K562 (cell line): ENCODE results near the gene RFC5. TPM values are rescaled to one million over a fixed set of nuclear protein-coding genes. Genes with fewer than 3 reads are reported as not detected.

ENCODE experiments used
- BACH1 ChIP-seq: fragments of 200-800 bp; sonication (Bioruptor generic); IDR thresholded peaks from 2 replicates; pipeline ENCODE4 v1.6.1; 2016; ENCODE audit warnings: missing genetic modification characterization, missing compliant biosample characterization
- BRF2 ChIP-seq: IDR thresholded peaks from 3 replicates; pipeline ENCODE4 v1.6.1; 2011; ENCODE audit warnings: borderline replicate concordance, mild to moderate bottlenecking; ENCODE audit not compliant: insufficient read length, insufficient read depth
- CHCHD3 ChIP-seq: fragments of 250-450 bp; sonication (Bioruptor Pico); IDR thresholded peaks from 2 replicates; pipeline ENCODE4 v2.1.2; 2022; ENCODE audit warnings: mild to moderate bottlenecking
- CTBP1 ChIP-seq: fragments of 450-650 bp; IDR thresholded peaks from 2 replicates; pipeline ENCODE4 v1.6.1; 2016; ENCODE audit warnings: borderline replicate concordance
- EP400 ChIP-seq: fragments of 450-650 bp; IDR thresholded peaks from 2 replicates; pipeline ENCODE4 v1.6.1; 2017; ENCODE audit warnings: antibody characterized with exemption, mild to moderate bottlenecking, moderate library complexity
- GABPA ChIP-seq: fragments of 200-800 bp; sonication (Bioruptor generic); conservative IDR thresholded peaks from 2 replicates; pipeline ENCODE4 v1.6.1; 2016; ENCODE audit warnings: low read depth, missing genetic modification characterization, missing compliant biosample characterization
- HCFC1 ChIP-seq: IDR thresholded peaks from 2 replicates; pipeline ENCODE4 v1.6.1; 2012; ENCODE audit warnings: low read depth, low read length, improper control_type of control experiment
- HDAC2 ChIP-seq: fragments of 450-650 bp; IDR thresholded peaks from 2 replicates; pipeline ENCODE4 v1.6.1; 2016; ENCODE audit warnings: mild to moderate bottlenecking
- HES1 ChIP-seq: fragments of 450-650 bp; IDR thresholded peaks from 2 replicates; pipeline ENCODE4 v1.6.1; 2016; ENCODE audit warnings: low read depth, mild to moderate bottlenecking, moderate library complexity
- HMG20B ChIP-seq: fragments of 250-450 bp; sonication (Bioruptor Pico); IDR thresholded peaks from 2 replicates; pipeline ENCODE4 v1.5.0; 2021; ENCODE audit warnings: mild to moderate bottlenecking
- MTA1 ChIP-seq: fragments of 450-650 bp; IDR thresholded peaks from 2 replicates; pipeline ENCODE4 v1.6.1; 2017; ENCODE audit warnings: borderline replicate concordance
- PHF8 ChIP-seq: fragments of 200-600 bp; sonication (generic); IDR thresholded peaks from 2 replicates; pipeline ENCODE4 v1.6.1; 2012; ENCODE audit warnings: mixed run types, mild to moderate bottlenecking, inconsistent platforms, low read length, moderate library complexity, borderline replicate concordance
- PHTF2 ChIP-seq: fragments of 250-450 bp; sonication (Bioruptor Pico); IDR thresholded peaks from 2 replicates; pipeline ENCODE4 v1.5.0; 2021; ENCODE audit warnings: mild to moderate bottlenecking
- POLR2G ChIP-seq: fragments of 200-400 bp; formaldehyde crosslinking; IDR thresholded peaks from 2 replicates; pipeline ENCODE4 v1.6.1; 2017; ENCODE audit warnings: low read depth, mild to moderate bottlenecking, antibody characterized with exemption, low read length, moderate library complexity
- PPARD ChIP-seq: fragments of 250-450 bp; sonication (Bioruptor Pico); IDR thresholded peaks from 2 replicates; pipeline ENCODE4 v1.8.0; 2022; ENCODE audit warnings: inconsistent platforms, mild to moderate bottlenecking, moderate library complexity
- RBBP5 ChIP-seq: fragments of 200-600 bp; sonication (generic); IDR thresholded peaks from 2 replicates; pipeline ENCODE4 v1.6.1; 2012; ENCODE audit warnings: borderline replicate concordance, mild to moderate bottlenecking, low read length, control low read depth, inconsistent platforms; ENCODE audit not compliant: insufficient read depth, poor library complexity, severe bottlenecking
- RBFOX2 ChIP-seq: fragments of 200-400 bp; formaldehyde crosslinking; IDR thresholded peaks from 2 replicates; pipeline ENCODE4 v1.6.1; 2017; ENCODE audit warnings: low read depth, mild to moderate bottlenecking, low read length, moderate library complexity
- SREBF2 ChIP-seq: sonication (generic); formaldehyde crosslinking; IDR thresholded peaks from 2 replicates; pipeline ENCODE4 v1.4.0; 2020; ENCODE audit warnings: mild to moderate bottlenecking, missing genetic modification reagents
- TEAD4 ChIP-seq, 2 experiments: sonication (generic) in 1 of 2; formaldehyde crosslinking in 1 of 2; IDR thresholded peaks; 2 replicates each; pipeline versions ENCODE4 v1.6.1 to v1.8.0; 2012 to 2022; ENCODE audit warnings: borderline replicate concordance in 1 of 2, inconsistent platforms in 1 of 2, low read length in 1 of 2, mild to moderate bottlenecking in 1 of 2, missing genetic modification reagents in 1 of 2
- WHSC1 ChIP-seq: IDR thresholded peaks from one replicate; pipeline ENCODE4 v1.6.1; 2012; ENCODE audit warnings: low read length, control low read depth, inconsistent platforms
- ZBTB9 ChIP-seq: fragments of 450-650 bp; formaldehyde crosslinking; IDR thresholded peaks from 2 replicates; pipeline ENCODE4 v1.4.0; 2020; ENCODE audit warnings: mild to moderate bottlenecking, moderate library complexity
- ZEB2 ChIP-seq: fragments of 450-650 bp; IDR thresholded peaks from 2 replicates; pipeline ENCODE4 v1.6.1; 2016
- ZFP36 ChIP-seq: fragments of 150-350 bp; IDR thresholded peaks from 2 replicates; pipeline ENCODE4 v1.6.1; 2018; ENCODE audit warnings: low read length, low read depth; ENCODE audit not compliant: partially characterized antibody
- ZNF23 ChIP-seq: fragments of 250-450 bp; sonication (Bioruptor Pico); IDR thresholded peaks from 2 replicates; pipeline ENCODE4 v1.4.0; 2020; ENCODE audit warnings: mild to moderate bottlenecking
- ZNF511 ChIP-seq: sonication (generic); formaldehyde crosslinking; IDR thresholded peaks from 2 replicates; pipeline ENCODE4 v1.8.0; 2022; ENCODE audit warnings: mild to moderate bottlenecking, missing genetic modification reagents
- ZNF586 ChIP-seq: fragments of 450-650 bp; formaldehyde crosslinking; conservative IDR thresholded peaks from 2 replicates; pipeline ENCODE4 v1.4.0; 2020; ENCODE audit warnings: mild to moderate bottlenecking, moderate library complexity
- polyA plus RNA-seq, 8 experiments: library from polyadenylated mRNA; depleted of rRNA in 4 of 8; stranded (reverse) in 5 of 8; unstranded in 3 of 8; fragments of >200 nt; fragmentation: Nextera tagmentation in 2 of 8; fragmentation: Illumina TruSeq in 1 of 8; extraction: Ambion mirVana in 2 of 8; extraction: Trizol in 1 of 8; gene quantifications; 2 replicates each; pipeline versions ENCODE4 v1.2.1 to v1.2.3, GENCODE V29; 2011 to 2014; ENCODE audit warnings: inconsistent platforms in 1 of 8, missing spikeins in 1 of 8
- total RNA-seq, 7 experiments: library from RNA; depleted of rRNA in 6 of 7; stranded (reverse); fragments of >200 nt in 6 of 7; fragmentation: Illumina TruSeq in 2 of 7; extraction: Trizol in 2 of 7; gene quantifications; 2 replicates each; pipeline versions ENCODE4 v1.2.1 to v1.2.3, GENCODE V29; 2011 to 2021; ENCODE audit warnings: low replicate concordance in 1 of 7

The RFC5 gene
- total and polyA plus RNA-seq, 9 of the 15 experiments (the other 6 are each of a cell fraction or from before 2014, with no cell fraction given), result 61.8 to 189 (median 92.9) TPM

DNA sequence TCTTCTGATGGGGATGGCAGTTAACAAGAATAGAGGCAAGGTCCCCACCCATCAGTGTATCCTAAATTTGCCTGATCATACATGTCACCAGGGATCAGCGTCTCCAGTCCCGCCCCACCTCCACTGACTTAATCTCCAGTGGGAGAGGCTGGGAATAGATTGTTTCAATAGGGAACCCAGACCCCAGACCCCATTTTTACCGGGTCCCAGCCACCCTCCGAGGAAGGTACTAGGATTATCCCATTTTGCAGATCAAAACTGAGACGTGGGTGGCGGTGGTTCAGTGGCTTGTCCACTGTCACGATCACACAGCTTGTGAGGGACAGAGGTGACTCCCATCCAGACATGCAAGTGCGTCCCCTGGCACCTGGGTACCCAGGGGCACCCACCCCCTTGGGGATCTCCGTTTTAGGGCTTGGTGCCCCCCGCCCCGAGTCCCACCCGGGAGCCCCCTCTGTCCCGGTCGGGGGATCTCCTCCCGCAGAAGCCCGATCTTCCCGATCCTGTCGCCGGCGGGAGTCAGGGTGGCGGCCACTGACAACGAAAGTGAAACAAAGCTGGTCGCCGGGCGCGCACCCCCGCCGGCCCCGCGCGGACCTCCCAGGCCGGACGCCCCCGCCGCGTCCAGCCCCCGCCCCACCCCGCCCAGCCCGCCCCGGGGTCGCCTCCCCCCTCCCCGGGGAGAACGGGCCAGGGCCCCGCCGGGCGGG is 44.0 kb downstream of the RFC5 start (continued):
- TF ChIP-seq RBFOX2 (peak; percentile 40; the same call in 1 of the 2 replicates), ZEB2 (no peak), SREBF2 (CRISPR knock-in tag) (no peak), PHTF2 (CRISPR knock-in tag) (no peak), ZFP36 (no peak), POLR2G (0 out of 2 replicates have a peak, but pooled peaks have one; percentile 18), HES1 (no peak), TEAD4 (IDR thresholded peaks at IDR 0.05; ENCODE audit: low read length) (no peak), TEAD4 (CRISPR knock-in tag; IDR thresholded peaks at IDR 0.05; ENCODE audit: borderline replicate concordance) (no peak), RBBP5 (peak; percentile 75), HDAC2 (no peak), ZNF586 (CRISPR knock-in tag) (no peak), BRF2 (no peak), GABPA (tag) (no peak), CTBP1 (0 out of 2 replicates have a peak, but pooled peaks have one; percentile 16), PHF8 (peak; percentile 23; the same call in 1 of the 2 replicates), ZBTB9 (CRISPR knock-in tag) (peak; percentile 78), PPARD (CRISPR knock-in tag) (no peak), ZNF511 (CRISPR knock-in tag) (no peak), EP400 (no peak), HMG20B (no peak), ZNF23 (no peak), WHSC1 (no peak), CHCHD3 (CRISPR knock-in tag) (no peak), HCFC1 (no peak), BACH1 (tag) (no peak), MTA1 (no peak)
